NCI-H1417 (cell line): ENCODE results near the gene CD79B.
"Not testable (repeated sequence)": the region's sequence is repeated elsewhere in the genome, so short reads cannot be mapped to it uniquely, and the experiment has no call there.

Experiments
- DNase-seq, 3 experiments: peaks; one replicate each; lab custom pipeline; 2025; lab: John Stamatoyannopoulos, UW

Gene CD79B

DNA sequence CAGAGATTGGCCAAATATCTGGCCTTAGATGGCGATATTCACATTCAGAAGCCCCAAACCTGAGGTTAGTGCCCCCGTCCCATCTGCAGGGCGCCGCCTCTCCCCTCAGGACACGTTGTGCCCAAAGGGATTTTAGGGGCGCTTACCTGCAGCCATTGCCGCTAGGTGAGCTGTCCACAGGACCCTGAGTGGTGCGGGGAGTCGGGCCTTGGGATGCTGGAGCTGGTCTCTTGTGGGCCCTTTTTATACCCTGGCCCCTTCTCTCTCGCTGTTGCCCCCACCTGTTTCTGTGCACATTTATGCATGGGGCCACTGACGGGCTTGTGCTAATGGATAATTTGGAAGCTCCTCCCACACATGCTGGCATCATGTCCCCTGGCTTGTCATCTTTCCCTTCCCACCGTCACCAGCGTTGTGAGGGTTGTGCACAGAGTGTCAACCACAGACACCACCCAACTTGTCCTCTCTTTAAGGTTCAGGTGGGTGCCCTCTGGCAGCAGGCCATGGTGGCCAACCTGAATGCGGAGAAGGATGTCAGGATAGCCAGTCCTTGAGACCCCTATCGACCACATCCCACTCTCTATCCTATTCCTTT, 21.0 kb downstream of the CD79B start, which contains the start of gene CSHL1:
Gene CSHL1, minus strand, starts transcription at position 218 of the 595 bp plus-strand sequence. Its CDS starts 62 bp downstream, at position 156.
- no peak for DNase-seq

GRCh38 chr17:63910096-63910495, 22.0 kb downstream of the CD79B start:
- no peak for DNase-seq

GRCh38 chr17:63909586-63909985, 22.5 kb downstream of the CD79B start:
- DNase-seq, result not testable (repeated sequence)

GRCh38 chr17:63907161-63907778, 24.9 kb downstream of the CD79B start:
- peak in 1 of 3 experiments; percentile 9 for DNase-seq

- not testable (repeated sequence) for DNase-seq
Observed at GRCh38 chr17:63904796-63905195, 27.3 kb downstream of the CD79B start.

GRCh38 chr17:63903787-63904201, 28.3 kb downstream of the CD79B start:
- DNase-seq, result peak in 1 of 3 experiments; percentile 45

DNA sequence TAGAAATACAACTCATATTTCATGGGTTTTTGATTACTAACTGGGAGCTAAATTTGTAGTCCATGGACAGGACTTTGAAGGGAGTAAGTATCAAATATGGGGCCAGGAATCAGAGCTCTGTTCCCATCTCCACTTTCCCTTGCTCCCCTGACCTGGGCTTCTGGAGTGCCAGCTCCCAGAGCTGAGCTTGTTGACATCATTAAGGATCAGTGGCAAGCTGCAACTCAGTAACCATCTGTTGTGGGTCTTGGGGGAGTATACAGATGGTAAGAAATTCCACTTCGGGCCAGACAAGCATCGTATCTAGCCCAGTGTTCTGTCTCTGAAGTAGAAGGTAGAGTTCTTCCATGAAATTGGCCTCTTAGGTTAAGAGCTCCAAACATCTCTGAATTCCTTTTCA, 30.2 kb downstream of the CD79B start:
- DNase-seq, result not testable (repeated sequence)

DNA sequence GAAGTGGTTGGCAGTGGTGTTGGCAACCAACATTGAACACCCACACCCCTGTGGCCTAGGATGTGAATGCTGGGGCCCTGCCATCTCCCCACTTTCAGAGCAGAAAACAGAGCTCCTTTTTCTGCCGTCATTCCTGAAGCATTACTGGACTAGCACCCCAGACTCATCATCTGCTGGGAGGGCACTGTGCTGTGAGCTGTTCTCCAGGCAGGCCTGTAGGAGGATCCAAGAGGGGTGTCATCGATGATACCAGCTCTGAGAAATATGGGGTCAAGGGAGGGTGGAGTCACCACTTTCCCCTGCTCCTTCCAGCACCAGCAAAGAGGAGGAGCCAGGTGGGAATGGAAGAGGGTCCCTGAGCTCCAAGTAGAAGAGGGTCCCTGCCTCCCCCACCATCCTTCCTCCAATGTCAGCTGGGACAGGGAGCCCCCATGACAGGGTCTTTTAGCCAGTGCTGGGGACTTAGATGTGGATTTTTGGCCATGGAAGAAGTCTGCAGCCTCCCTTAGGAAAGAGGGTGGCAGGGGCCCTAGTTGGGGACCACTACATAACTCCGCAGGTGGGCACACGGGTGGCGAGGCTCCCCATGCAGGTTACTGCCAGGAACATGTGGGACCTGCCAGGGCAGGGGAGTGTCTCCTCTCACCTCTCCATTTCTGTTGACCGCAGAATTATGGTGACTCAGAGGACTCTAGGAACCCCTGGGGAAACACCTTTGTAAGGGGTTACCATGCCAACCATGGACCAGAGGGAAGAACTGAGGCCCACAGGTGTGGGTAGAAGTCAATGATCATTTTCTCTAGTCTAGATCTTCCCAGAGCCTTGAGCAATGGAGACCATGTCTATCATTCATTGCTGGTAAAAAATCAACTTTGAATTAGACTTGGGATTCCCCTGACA, 33.0 kb downstream of the CD79B start:
- DNase-seq, result peak in 2 of 3 experiments; percentile 4 to 18

GRCh38 chr17:63896524-63897354, 35.4 kb downstream of the CD79B start, which contains the start of gene CSH1:
CSH1 (minus strand) TSS chr17:63896574; CDS start chr17:63896511, 63 bp downstream.
- DNase-seq, result not testable (repeated sequence)

GRCh38 chr17:63894821-63895220, 37.3 kb downstream of the CD79B start:
- DNase-seq, result not testable (repeated sequence)

- DNase-seq, result not testable (repeated sequence)
Observed at GRCh38 chr17:63894021-63894420, 38.1 kb downstream of the CD79B start.

DNA sequence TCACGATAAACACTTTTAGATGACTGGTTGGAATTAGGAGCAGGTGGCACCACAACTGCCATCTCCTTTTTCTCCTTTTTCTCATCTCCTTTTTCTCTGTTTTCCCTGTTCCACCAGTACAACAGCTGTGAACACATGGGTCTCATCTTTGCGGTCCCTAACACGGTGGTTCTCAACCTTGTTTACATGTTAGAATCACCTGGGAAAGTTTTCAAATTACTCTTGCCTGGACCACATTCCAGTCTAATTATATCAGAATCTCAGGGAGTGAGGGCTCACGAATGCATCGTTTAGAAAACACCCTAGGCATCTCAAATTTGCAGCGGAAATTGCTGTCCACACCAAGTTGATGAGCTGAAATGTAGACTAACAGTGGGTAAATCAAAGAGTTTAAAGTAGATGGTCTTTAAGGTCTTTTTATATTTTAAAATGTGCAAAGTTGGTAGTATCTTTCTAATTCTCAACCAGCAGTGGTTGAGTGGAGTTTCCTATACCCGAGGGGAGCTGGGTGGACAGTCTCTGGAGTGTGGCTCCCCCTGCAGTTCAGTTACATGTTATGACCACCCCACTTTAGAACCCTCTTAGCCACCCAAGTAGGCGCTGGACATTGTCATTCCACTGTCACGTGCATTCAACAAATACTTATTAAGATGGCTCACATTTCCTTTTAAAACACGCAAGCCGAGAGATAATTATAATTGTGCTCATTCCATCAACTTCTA, 39.7 kb downstream of the CD79B start:
- DNase-seq, result peak in 2 of 3 experiments; percentile 8 to 28

- DNase-seq, result peak in 2 of 3 experiments; percentile 19 to 61
Observed at GRCh38 chr17:63889026-63889848, 42.9 kb downstream of the CD79B start.

DNA sequence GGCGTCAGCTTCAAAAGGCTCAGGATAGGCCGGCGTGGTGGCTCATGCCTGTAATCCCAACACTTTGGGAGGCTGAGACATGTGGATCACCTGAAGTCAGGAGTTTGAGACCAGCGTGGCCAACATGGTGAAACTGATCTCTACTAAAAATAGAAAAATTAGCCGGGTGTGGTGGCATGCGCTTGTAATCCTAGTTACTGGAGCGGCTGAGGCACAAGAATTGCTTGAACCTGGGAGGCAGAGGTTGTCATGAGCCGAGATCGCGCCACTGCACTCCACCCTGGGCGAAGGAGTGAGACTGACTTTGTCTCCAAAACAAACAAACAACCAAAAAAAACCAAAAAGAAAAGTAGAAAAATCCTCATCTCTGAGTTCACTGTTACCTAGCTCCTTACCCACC, 47.0 kb downstream of the CD79B start:
- DNase-seq, result not testable (repeated sequence)

DNA sequence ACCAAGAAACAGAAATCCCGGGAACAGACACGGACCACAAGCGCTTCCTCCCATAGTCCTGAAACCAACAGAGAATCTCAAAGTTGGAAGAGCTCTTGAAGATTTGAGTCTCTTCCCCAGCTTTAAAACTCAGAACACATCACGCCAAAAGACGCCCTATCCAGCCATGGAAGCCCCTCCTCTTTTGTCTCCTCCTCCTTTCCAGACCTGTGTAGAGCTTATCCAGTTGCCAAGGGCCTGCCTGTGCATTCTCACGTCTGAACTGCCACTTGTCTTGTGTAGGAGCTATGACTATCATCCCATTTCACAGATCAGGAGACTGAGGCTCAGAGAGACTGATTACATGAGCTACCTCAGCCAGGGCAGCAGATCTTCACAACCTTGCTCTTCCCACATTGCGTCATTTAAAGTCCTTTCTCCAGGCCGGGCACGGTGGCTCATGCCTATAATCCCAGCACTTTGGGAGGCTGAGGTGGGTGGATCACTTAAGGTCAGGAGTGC, 49.5 kb downstream of the CD79B start:
- not testable (repeated sequence) for DNase-seq

DNA sequence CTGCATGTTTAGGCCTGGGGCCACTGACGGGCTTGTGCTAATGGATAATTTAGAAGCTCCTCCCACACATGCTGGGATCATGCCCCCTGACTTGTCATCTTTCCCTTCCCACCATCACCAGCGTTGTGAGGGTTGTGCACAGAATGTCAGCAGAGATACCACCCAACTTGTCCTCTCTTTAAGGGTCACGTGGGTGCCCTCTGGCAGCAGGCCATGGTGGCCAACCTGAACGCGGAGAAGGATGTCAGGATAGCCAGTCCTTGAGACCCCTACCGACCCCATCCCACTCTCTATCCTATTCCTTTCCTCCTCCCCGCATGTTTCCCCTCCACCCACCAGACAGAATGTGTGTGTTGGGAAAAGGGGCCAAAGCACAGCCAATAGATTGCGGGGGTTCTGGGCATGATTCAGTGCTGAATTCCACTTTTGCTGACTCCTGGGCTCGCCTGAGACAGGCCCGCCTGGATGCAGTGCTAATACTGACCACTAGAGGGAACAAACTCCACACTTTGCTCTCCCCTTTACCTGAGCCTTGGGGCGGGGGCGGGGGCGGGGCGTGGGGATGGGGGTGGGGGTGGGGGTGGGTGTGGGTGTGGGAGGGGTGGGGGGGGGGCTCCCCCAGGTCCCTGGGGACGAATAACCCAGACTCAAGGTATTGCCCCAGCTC, 50.1 kb downstream of the CD79B start, which contains the start of gene GH2:
Gene GH2, minus strand, starts transcription at position 10 of the 667 bp plus-strand sequence. CDS start 143 bp downstream, outside the sequence.
- peak; percentile 16 to 43 (median 20) for DNase-seq

DNA sequence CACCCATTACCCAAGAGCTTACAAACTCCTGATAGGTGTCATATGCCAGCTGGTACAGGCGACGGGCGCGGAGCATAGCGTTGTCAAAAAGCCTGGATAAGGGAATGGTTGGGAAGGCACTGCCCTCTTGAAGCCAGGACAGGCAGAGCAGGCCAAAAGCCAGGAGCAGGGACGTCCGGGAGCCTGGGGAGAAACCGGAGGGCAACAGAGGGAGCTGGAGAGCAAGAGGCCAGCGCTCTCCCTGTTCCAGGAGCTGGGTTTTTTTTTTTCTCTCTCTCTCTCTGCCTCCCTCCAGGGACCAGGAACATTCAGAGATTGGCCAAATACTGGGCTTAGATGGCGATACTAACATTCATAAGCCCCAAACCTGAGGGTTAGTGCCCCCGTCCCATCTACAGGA, 50.8 kb downstream of the CD79B start:
- DNase-seq, result not testable (repeated sequence)

GRCh38 chr17:63880706-63881105, 51.4 kb downstream of the CD79B start:
- no peak for DNase-seq
